Memory B cell (primary cell): ENCODE results near the gene ZG16B.

Experiments
- ATAC-seq: fragments of 150-1000 bp; cut with Tn5 transposase; 2 replicates; pipeline ENCODE4 v1.10.0; 2021; ENCODE audit warnings: low read depth, mild to moderate bottlenecking, moderate library complexity
- DNase-seq, 2 donors: peaks; one replicate each; pipeline ENCODE4 v3.0.0; 2022; ENCODE audit warnings: low spot score in 2 of 2
- H3K27ac Mint-ChIP-seq: one replicate; pipeline ENCODE4 v1.8.0; 2022; ENCODE audit warnings: mild to moderate bottlenecking, moderate library complexity, mixed read lengths
- H3K27me3 Mint-ChIP-seq: one replicate; pipeline ENCODE4 v1.8.0; 2022; ENCODE audit warnings: mixed read lengths
- H3K36me3 Mint-ChIP-seq: one replicate; pipeline ENCODE4 v1.8.0; 2022; ENCODE audit warnings: mild to moderate bottlenecking, mixed read lengths
- H3K4me1 Mint-ChIP-seq: one replicate; pipeline ENCODE4 v1.8.0; 2022; ENCODE audit warnings: mixed read lengths
- H3K4me3 Mint-ChIP-seq: one replicate; pipeline ENCODE4 v1.8.0; 2022; ENCODE audit warnings: mild to moderate bottlenecking, moderate library complexity, mixed read lengths
- H3K9me3 Mint-ChIP-seq: one replicate; pipeline ENCODE4 v1.8.0; 2022; ENCODE audit warnings: mixed read lengths

Gene ZG16B

GRCh38 chr16:2854700-2855309 lies 24.7 kb downstream of the ZG16B start:
- Mint-ChIP-seq H3K4me1 (peaks cover 8% of the 10 kb centered on the region), H3K9me3 (peaks cover 9% of the 10 kb centered on the region), H3K27ac (no peak overlapping the region), H3K4me3 (no peak overlapping the region), H3K36me3 (peaks cover 5% of the 10 kb centered on the region), H3K27me3 (peaks cover 23% of the 10 kb centered on the region)
- DNase-seq (no peak), ATAC-seq (no peak)

- Mint-ChIP-seq H3K4me3 (no peak overlapping the region), H3K4me1 (peaks cover 8% of the 10 kb centered on the region), H3K27me3 (peaks cover 25% of the 10 kb centered on the region), H3K36me3 (peaks cover 5% of the 10 kb centered on the region), H3K27ac (no peak overlapping the region), H3K9me3 (peaks cover 9% of the 10 kb centered on the region)
- DNase-seq (no peak), ATAC-seq (no peak)
Measured at GRCh38 chr16:2855536-2855935, 25.4 kb downstream of the ZG16B start.

- Mint-ChIP-seq H3K4me3 (no peak overlapping the region), H3K36me3 (peaks cover 5% of the 10 kb centered on the region), H3K4me1 (peaks cover 8% of the 10 kb centered on the region), H3K9me3 (peaks cover 9% of the 10 kb centered on the region), H3K27ac (no peak overlapping the region), H3K27me3 (peaks cover 26% of the 10 kb centered on the region)
- no peak for DNase-seq
- ATAC-seq, result peak; percentile 44
Measured at GRCh38 chr16:2856061-2856670, 26.1 kb downstream of the ZG16B start.

- Mint-ChIP-seq H3K4me3 (no peak overlapping the region), H3K36me3 (peaks cover 5% of the 10 kb centered on the region), H3K27ac (no peak overlapping the region), H3K4me1 (peaks cover 8% of the 10 kb centered on the region), H3K27me3 (peaks cover 27% of the 10 kb centered on the region), H3K9me3 (peaks cover 9% of the 10 kb centered on the region)
- DNase-seq (no peak), ATAC-seq (no peak)
Measured at GRCh38 chr16:2856686-2857450, 26.8 kb downstream of the ZG16B start.

GRCh38 chr16:2857451-2858244 lies 27.5 kb downstream of the ZG16B start, which contains the start of gene PRSS22:
Gene PRSS22, minus strand, starts transcription at chr16:2858170. Its CDS starts 66 bp downstream, at chr16:2858104.
- Mint-ChIP-seq H3K4me1 (peaks cover 8% of the 10 kb centered on the region), H3K36me3 (peaks cover 5% of the 10 kb centered on the region), H3K27ac (no peak within 1 kb of the TSS), H3K4me3 (peak within 1 kb of the TSS; percentile 31), H3K9me3 (peaks cover 9% of the 10 kb centered on the region), H3K27me3 (peaks cover 27% of the 10 kb centered on the region)
- no peak for ATAC-seq
- no peak for DNase-seq

- Mint-ChIP-seq H3K4me3 (no peak overlapping the region), H3K4me1 (peaks cover 8% of the 10 kb centered on the region), H3K36me3 (peaks cover 5% of the 10 kb centered on the region), H3K27ac (no peak overlapping the region), H3K9me3 (peaks cover 9% of the 10 kb centered on the region), H3K27me3 (peaks cover 27% of the 10 kb centered on the region)
- DNase-seq (no peak), ATAC-seq (no peak)
Measured at GRCh38 chr16:2858245-2859025, 28.3 kb downstream of the ZG16B start.

- peaks cover 5% of the 10 kb centered on the region for H3K36me3 Mint-ChIP-seq
- H3K27ac Mint-ChIP-seq, result no peak overlapping the region
- H3K9me3 Mint-ChIP-seq, result peaks cover 2% of the 10 kb centered on the region
- ATAC-seq (no peak), DNase-seq (no peak)
- peaks cover 8% of the 10 kb centered on the region for H3K4me1 Mint-ChIP-seq
- H3K27me3 Mint-ChIP-seq, result peaks cover 24% of the 10 kb centered on the region
- H3K4me3 Mint-ChIP-seq, result no peak overlapping the region
Measured at GRCh38 chr16:2859686-2860265, 29.7 kb downstream of the ZG16B start.

- ATAC-seq, result no peak
- H3K9me3 Mint-ChIP-seq, result peaks cover 2% of the 10 kb centered on the region
- H3K4me1 Mint-ChIP-seq, result peaks cover 8% of the 10 kb centered on the region
- peaks cover 5% of the 10 kb centered on the region for H3K36me3 Mint-ChIP-seq
- DNase-seq, result no peak
- H3K27me3 Mint-ChIP-seq, result peaks cover 23% of the 10 kb centered on the region
- H3K4me3 Mint-ChIP-seq, result no peak overlapping the region
- no peak overlapping the region for H3K27ac Mint-ChIP-seq
Measured at GRCh38 chr16:2860826-2861567, 30.9 kb downstream of the ZG16B start.

GRCh38 chr16:2865651-2866050 lies 35.5 kb downstream of the ZG16B start:
- peaks cover 11% of the 10 kb centered on the region for H3K27me3 Mint-ChIP-seq
- H3K4me1 Mint-ChIP-seq, result peaks cover 5% of the 10 kb centered on the region
- no peaks in the 10 kb centered on the region for H3K36me3 Mint-ChIP-seq
- DNase-seq (no peak), ATAC-seq (no peak)
- H3K4me3 Mint-ChIP-seq, result no peak overlapping the region
- H3K27ac Mint-ChIP-seq, result no peak overlapping the region
- no peaks in the 10 kb centered on the region for H3K9me3 Mint-ChIP-seq

- H3K27ac Mint-ChIP-seq, result no peak overlapping the region
Measured at GRCh38 chr16:2866431-2866830, 36.3 kb downstream of the ZG16B start.

GRCh38 chr16:2867661-2867986 lies 37.5 kb downstream of the ZG16B start:
- no peaks in the 10 kb centered on the region for H3K9me3 Mint-ChIP-seq
- peak overlapping the region; percentile 88 for H3K4me3 Mint-ChIP-seq
- H3K36me3 Mint-ChIP-seq, result no peaks in the 10 kb centered on the region
- peaks cover 8% of the 10 kb centered on the region for H3K27me3 Mint-ChIP-seq
- peaks cover 5% of the 10 kb centered on the region for H3K4me1 Mint-ChIP-seq
- H3K27ac Mint-ChIP-seq, result peak overlapping the region; percentile 87
- no peak for DNase-seq
- no peak for ATAC-seq

More at GRCh38 chr16:2866431-2866830, 36.3 kb downstream of the ZG16B start:
- H3K4me1 Mint-ChIP-seq, result peaks cover 5% of the 10 kb centered on the region
- no peaks in the 10 kb centered on the region for H3K9me3 Mint-ChIP-seq
- H3K27me3 Mint-ChIP-seq, result peaks cover 9% of the 10 kb centered on the region
- DNase-seq, result no peak
- no peaks in the 10 kb centered on the region for H3K36me3 Mint-ChIP-seq
- no peak overlapping the region for H3K4me3 Mint-ChIP-seq
- ATAC-seq, result no peak

GRCh38 chr16:2867987-2868789 lies 38.1 kb downstream of the ZG16B start:
- peaks cover 8% of the 10 kb centered on the region for H3K27me3 Mint-ChIP-seq
- H3K9me3 Mint-ChIP-seq, result no peaks in the 10 kb centered on the region
- peak overlapping the region; percentile 88 for H3K4me3 Mint-ChIP-seq
- H3K36me3 Mint-ChIP-seq, result no peaks in the 10 kb centered on the region
- peaks cover 5% of the 10 kb centered on the region for H3K4me1 Mint-ChIP-seq
- ATAC-seq (peak; percentile 93), DNase-seq (peak; percentile 93 to 95)
- peak overlapping the region; percentile 87 for H3K27ac Mint-ChIP-seq
